SHP77 (cell line): ENCODE measurements around the gene CAMK2B.

ENCODE experiments used
- DNase-seq, 2 experiments: peaks; one replicate each; lab custom pipeline; 2025; lab: John Stamatoyannopoulos, UW

CAMK2B gene

GRCh38 chr7:44229546-44230105 lies 95.8 kb downstream of the CAMK2B start:
- no peak for DNase-seq

- no peak for DNase-seq
Measured at GRCh38 chr7:44228571-44229350, 96.6 kb downstream of the CAMK2B start.

GRCh38 chr7:44227911-44228310 lies 97.5 kb downstream of the CAMK2B start:
- DNase-seq: no peak

- no peak for DNase-seq
Measured at GRCh38 chr7:44226396-44226753, 99.0 kb downstream of the CAMK2B start.

- DNase-seq: no peak
Measured at GRCh38 chr7:44225566-44226395, 99.6 kb downstream of the CAMK2B start.

GRCh38 chr7:44224974-44225565 lies 100.3 kb downstream of the CAMK2B start:
- DNase-seq: no peak

GRCh38 chr7:44224080-44224973 lies 101.1 kb downstream of the CAMK2B start:
- peak; percentile 41 to 68 for DNase-seq

- peak in 1 of 2 experiments; percentile 45 for DNase-seq
Measured at GRCh38 chr7:44223362-44224079, 101.9 kb downstream of the CAMK2B start.

- DNase-seq: no peak
Measured at GRCh38 chr7:44222776-44223261, 102.6 kb downstream of the CAMK2B start.

- no peak for DNase-seq
Measured at GRCh38 chr7:44222074-44222473, 103.3 kb downstream of the CAMK2B start.

- no peak for DNase-seq
Measured at GRCh38 chr7:44221231-44221791, 104.1 kb downstream of the CAMK2B start.

- no peak for DNase-seq
Measured at GRCh38 chr7:44220358-44221112, 104.9 kb downstream of the CAMK2B start.

GRCh38 chr7:44220046-44220357 lies 105.4 kb downstream of the CAMK2B start:
- DNase-seq: no peak

- no peak for DNase-seq
Measured at GRCh38 chr7:44219371-44220045, 105.9 kb downstream of the CAMK2B start.

- no peak for DNase-seq
Measured at GRCh38 chr7:44218418-44219201, 106.8 kb downstream of the CAMK2B start.

- DNase-seq: no peak
Measured at GRCh38 chr7:44217852-44218402, 107.5 kb downstream of the CAMK2B start.

GRCh38 chr7:44217223-44217714 lies 108.1 kb downstream of the CAMK2B start:
- DNase-seq: no peak
